T-helper 1 cell treated with Interleukin-12 subunit alpha and Interleukin-12 subunit beta and Interleukin-4 antibody, amounts not matched to agents 30 ng/mL and 1 ng/mL, for 36 hours (primary cell): ENCODE data around the gene CA5A. TPM values are rescaled to one million over a fixed set of nuclear protein-coding genes. Genes with fewer than 3 reads are reported as not detected.

Source experiments
- intact Hi-C: fragments of 100-400 bp; cut with micrococcal nuclease; formaldehyde crosslinking; loops from one replicate; pipeline ENCODE4 v1.15.1; 2024
- total RNA-seq: library from RNA; stranded (reverse); gene quantifications from 2 replicates; pipeline ENCODE4 v1.2.3, GENCODE V29; 2022

Gene CA5A
- total RNA-seq, 1 donor from 2014 or later, result not detected

DNA sequence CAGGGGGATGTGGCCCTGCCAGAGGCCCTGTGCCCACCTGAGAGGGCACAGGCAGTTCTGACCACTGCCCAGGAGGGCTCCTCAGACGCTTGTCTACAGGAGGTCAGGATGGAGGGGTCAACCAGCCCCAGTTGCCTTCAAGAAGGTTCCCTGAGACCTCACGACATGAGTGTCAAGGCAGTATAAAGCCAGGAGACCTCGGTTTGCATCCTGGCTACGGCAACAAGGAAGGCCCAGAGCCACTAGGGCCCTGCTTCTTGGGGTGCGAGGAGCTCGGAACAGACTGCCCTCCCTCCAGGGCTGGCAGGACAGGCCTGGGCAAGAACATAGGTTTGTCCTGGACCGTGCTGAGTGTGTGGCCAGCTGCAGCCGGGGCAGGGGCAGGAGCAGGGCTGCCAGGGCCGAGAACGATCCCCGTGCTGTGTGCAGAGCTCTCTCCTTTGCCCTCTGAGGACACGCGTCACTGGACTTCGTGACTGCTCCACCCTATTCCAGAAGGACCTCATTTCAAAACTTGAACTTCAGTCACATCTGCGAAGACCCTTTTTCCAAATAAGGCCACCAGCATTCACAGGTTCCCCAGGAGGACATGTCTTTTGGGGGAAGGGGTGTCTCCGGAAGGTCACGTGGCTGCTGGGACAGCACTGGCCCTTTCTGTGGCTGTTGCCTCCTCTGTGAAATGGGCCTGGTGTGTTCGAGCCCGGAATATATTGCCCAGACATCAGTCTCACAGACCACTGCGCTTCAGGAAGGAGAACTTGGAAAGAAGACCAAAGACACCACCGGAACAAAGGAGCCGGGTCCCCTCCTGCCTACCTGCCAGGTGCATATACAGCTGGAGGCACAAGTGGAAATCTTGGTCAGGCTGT lies 94.8 kb downstream of the CA5A start:
- intact Hi-C loops, result no loop called here

GRCh38 chr16:87840271-87840978 lies 95.9 kb downstream of the CA5A start:
- intact Hi-C loops, result no loop called here

DNA sequence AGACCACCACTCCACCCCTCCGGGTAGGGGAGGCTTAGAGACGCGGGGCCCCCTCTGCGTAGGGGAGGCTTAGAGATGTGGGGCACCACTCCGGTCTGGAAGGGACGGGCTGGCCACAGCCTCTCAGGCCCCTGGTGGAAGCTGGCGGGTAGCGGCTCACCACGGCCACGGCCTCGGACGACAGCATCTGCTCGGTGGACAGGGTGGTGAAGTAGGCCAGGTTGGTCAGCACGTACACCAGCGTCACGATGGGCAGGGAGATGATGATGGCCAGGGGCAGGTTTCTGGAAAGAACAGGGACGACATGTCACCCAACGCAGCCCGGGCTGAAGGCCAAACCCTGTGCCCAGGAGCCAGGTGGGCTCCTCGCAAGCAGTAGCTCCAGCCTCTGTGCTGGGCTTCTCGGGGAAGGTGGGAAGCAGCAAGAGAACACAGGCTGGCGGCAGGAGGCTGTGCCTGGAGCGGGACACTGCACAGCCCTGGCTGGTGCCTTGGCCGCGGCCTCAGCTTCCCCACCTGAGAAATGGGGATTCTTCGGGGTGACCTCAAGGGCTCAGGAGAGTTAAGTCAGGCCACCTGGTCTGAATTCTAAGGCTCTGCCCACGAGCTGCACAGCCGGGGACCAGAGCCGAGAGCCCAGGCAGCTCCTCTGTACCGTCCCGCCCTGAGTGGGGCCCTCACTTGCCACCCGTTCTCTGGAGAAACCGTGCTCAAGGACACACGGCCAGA lies 96.6 kb downstream of the CA5A start:
- intact Hi-C loops, result no loop called here

DNA sequence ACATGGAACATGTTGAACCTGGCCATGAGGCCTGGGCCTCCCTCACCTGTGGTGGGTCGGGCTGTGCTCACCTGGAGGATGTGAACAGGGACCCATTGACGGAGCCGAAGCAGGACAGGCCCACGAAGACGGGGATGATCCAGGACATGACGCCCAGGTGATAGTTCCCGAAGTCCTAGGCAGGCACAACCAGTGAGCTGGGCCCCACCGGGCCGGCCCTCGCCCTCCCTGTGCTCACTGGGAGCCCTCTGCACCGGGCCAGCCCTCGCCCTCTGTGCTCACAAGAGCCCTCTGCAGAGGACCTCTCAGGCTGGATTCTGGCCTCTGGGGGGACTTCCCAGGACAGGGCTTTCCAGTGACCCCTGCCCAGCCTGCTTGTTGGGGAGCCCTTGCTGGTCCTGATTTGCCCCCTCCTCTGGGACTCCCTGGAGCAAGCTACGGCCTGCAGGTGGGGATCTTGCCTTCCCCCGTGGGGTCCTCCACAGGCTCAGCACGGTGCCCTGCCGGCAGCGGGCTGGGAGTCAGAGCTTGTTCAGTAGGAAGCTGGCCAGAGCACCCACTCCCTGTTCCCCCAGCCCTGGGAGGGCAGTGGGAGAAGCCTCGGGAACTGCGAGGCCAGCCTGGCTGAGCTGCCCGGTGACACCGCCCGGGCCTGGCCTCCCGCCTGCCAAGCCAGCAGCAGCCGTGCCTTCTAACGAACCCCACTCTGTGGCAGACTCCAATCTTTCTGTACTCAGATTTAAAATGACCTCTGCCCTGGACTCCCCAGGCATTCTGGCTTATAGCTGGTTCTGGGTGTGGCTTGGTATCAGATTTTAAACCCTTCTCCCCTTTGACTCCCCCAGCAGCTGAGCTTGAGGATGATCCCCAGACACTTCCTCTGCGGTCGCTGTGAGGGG lies 97.4 kb downstream of the CA5A start:
- intact Hi-C loops, result no loop called here

Other genes starting within 250 kb of the CA5A start
- gene KLHDC4, start 170.5 kb downstream of the CA5A start, total RNA-seq, result 82.6 and 84.7 TPM in 2 replicates
- gene SLC7A5, start 67.0 kb downstream of the CA5A start, total RNA-seq, result 191 and 198 TPM in 2 replicates
- gene BANP, start 14.9 kb upstream of the CA5A start, total RNA-seq, result 40.9 and 43.7 TPM in 2 replicates